CD1c-positive myeloid dendritic cell (primary cell): ENCODE data around the gene RPS6KA2.
A peak's percentile ranks its signal among the peaks of the same experiment; 100 is the strongest.
"Not testable (repeated sequence)": the region's sequence is repeated elsewhere in the genome, so short reads cannot be mapped to it uniquely, and the experiment has no call there.

ENCODE experiments used
- DNase-seq: peaks from one replicate; pipeline ENCODE4 v3.0.0-alpha.2; 2016; ENCODE audit errors: extremely low spot score

RPS6KA2 gene

DNA sequence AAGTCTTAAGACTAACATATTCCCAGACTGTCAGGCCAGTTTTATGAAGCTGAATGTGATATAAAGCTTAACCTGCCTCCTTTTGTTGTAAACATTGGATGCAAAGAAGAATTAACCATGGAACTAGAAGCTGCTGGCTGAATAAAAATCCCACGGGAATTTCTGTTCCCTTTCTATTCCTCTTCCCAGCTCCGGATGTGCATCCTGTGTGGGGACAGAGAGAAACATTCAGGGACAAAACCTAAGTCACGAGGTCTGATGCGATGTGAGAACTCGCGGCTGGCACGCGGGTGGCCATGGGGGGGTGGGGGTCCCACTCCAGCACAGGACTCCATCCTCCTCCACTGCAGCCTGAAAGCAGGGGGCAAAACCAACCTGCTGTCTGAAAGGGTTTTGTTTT lies 72.7 kb downstream of the RPS6KA2 start:
- no peak for DNase-seq

DNA sequence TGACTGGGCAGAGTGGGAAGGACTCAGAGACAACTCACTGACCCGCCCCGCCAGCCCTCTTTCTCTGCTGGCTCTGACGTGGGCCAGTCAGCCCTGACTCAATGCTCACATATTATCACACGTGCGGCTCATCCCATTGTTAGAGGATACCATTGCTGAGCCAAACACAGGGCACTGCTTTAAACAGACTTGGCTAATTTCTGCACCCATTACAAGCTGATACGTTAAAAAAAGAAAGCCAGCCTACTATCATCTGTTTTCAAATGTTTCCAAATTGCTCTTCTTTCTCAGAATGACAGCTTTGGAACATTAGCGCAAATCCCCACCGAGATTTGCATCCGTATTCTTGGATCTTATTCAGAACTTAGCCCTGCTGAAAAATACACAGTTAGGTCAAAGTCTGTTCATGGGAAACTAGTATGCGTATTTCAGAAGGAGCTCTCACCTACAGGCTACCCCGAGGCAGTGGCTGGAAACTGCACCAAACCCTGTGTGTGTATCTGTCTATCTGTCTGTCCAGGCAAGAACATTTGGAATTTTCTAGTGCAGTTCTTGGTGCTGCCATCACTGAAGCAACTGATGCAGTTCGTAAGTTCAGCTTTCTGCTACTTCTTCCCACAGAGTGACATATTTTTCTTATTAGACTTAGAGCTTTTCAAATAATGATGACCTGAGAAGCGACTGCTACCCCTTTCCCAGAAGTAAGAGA lies 73.3 kb downstream of the RPS6KA2 start:
- DNase-seq = no peak

DNA sequence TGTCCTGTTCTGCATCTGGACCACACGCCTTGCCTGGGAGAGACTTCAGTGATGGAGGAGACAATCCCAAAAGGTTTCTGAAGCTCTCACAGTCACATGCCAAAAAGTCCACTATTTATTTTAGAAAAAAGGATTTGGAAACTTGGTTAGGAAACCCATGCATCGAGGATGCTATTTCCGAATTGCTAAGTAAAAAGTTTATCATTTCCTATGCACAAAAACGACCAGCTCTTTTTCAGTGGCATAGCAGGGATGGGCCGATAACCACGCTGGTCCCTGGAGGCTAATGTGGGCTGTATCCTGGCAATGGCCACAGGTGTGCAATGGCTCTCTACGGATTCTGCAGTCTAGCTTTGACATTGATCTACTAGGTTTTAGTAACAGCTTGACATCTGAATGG lies 74.5 kb downstream of the RPS6KA2 start:
- DNase-seq = no peak

DNA sequence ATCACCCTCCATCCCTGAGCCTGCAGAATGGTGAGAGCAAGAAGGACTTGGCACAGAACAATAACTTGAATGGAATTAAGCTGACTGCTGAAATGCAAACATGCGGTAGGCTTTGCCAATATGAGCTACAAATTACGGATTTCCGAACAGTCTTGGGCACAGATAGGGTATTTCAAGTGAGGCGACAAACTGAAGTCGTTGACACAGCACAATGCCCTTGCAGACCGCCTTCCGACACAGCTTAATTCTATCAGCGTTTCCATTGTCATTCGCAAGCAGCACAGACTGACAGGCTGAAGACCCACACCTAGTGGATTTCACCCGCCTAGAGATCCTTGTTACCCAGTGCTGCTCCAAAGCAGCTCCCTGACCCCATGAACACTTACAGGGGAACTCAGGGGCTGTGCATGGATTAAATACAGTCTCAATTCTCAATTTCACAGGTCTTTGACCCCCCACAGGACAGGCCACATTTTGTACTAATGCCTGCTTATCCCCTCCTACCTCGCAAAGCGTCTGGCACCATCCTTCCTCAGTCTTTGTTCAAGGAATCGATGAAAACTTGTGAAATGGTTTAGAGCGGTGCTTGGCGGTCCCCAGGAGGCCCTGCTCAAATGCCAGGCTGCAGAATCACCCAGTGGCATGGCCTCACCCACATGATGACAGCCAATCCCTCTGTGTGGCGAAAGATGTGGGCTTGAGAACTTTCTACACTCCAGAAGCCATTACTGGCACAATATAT lies 75.1 kb downstream of the RPS6KA2 start:
- DNase-seq = no peak

DNA sequence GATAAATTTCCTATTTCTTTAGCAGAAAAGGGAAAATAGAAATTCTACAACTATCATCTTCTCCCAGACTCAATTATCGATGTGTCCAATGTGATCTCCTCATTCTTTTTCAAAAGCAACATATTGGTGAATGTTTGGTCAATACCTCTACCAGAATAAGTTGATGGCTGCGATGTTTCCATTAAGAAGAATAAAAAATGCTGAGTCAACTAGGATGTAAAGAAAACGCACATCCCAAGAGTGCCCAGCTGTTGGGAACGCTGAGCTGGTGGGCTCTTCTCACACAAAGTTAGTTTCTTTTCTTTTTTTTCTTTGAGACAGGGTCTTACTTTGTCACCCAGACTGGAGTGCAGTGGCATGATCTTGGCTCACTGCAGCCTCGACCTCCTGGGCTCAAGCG lies 80.4 kb downstream of the RPS6KA2 start:
- no peak for DNase-seq

DNA sequence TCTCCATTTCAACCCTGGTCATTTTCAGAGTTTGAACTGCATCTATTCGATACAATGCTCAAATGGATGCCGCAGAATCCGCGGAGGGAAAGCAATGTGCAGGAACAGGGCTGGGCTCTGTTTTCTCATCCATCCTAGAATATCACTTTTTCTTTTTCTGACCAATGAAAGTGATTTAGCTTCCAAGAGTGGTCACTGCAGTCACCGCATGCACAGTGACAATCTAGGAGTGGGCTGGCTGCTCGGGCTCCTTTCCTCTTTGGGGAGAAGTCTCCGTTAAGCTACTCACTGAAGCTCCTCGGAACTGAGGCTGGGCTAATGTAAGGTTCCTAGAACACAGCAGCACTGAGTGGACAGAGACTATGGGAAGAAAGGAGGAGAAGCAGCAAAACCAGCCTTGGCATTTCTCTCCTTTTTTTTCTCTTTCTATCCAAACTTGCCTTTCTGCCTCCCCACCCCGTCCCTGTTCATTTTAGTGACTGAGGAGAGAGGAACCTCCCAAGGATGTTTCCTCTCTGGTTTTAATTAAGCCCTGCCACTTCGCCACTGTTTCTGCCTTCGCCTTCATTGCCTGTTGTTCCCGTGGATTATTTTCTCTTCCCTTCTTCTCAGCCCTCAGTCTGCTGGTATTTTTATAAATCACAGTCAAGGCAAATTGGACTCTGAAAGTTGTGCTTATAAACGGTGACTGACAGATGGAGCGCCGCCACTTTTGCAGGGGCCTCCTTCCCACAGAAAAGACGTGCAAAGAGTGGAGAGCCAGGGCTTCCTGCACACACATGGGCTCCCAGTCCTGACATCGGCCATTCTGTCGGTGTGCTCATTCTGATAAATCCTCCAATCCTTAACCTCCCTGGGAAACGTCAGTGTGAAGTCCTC lies 81.7 kb downstream of the RPS6KA2 start:
- no peak for DNase-seq

DNA sequence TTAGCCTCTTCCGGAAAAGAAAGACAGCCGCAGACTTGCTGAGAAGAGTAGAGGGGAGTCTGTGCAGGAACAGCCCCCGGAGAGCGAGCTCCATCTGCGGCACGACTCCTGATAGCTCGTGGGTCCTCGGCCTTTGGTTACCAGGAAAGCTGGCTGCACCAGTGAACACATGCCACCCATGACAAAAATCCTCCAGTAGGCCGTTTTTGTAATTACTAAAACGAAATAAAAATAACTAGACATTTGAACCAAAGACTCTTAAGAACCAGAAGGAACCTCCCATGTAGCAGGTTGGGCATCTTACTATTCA lies 82.8 kb downstream of the RPS6KA2 start:
- DNase-seq = no peak

DNA sequence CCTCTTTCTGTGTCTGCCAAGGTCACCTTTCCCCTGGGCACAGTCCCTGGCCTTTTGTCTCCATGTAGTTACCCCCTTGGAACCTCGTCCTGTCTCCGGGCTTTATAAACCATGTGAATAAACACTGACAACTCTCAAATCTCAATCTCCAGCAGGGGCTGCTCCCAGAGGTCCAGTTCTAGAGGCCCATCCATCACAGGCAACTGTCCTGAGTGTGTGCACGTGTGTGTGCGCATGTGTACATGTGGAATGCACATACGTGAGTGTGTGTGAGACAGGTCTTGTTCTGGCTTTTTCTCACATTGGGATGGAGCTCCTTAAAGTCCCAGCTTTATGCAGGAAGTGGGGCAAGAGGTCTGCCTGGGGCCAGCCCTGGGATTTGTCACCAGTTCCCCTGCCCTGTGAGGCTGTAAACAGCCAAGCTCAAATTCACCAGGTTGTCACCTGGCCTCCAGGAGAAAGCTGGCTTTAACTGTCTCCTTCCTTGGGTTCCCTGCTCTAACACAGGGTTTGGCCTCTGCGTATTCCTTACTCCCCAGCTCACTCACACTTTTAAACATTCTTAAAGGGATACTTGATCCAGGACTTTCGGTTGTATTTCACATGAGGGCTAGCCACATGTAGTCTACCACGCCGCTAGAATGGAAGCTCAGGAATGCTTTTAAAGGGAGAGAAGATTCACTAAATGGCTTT lies 83.3 kb downstream of the RPS6KA2 start:
- no peak for DNase-seq

DNA sequence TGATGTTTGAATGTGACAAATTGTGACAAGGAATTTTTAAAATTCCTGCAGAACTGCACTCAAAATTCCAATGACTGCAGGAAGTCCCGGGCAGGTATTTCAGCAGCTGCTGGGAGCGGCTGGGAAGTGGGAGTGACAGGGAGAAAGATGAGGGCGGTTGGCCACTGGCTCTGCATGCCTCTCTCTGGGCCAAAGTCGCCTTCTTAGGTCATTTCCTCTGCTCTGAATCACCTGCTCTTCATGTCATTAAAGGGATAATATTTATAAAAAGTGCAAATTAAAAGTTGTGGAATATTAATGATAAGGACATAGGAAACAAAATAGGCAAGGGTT lies 84.5 kb downstream of the RPS6KA2 start:
- DNase-seq = no peak

DNA sequence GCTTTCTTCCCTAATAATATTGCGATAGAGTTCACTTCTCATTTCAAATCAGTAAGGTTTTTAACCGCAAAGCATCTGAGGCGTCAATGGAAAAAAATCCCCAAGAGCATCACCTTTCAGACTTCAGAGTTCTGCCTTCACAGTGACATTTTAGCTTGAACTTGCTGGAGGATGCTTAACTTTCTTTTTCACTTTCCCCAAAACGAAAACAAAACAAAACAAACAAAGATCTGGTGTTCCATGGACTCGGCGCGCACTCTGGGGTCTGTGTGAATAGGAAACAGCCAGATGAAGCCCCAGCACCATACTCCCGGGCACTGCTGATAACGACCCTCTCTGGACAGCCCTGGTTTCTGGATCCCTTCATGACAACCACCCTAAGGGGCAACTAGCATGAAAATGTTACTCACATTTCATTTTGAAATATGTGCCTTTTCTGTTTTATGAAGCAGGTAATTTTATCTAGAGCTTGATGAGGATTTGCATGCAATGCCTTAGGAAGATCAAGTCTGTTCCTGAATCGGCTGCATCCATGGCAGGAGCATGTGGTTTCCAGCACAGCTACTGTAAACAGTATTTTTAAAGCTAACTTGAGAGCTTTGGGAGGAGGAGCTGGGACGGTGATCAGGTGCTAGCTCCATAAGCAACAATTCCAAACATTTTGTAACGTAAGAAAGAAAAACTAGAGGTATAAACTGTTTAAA lies 85.0 kb downstream of the RPS6KA2 start:
- DNase-seq = no peak

DNA sequence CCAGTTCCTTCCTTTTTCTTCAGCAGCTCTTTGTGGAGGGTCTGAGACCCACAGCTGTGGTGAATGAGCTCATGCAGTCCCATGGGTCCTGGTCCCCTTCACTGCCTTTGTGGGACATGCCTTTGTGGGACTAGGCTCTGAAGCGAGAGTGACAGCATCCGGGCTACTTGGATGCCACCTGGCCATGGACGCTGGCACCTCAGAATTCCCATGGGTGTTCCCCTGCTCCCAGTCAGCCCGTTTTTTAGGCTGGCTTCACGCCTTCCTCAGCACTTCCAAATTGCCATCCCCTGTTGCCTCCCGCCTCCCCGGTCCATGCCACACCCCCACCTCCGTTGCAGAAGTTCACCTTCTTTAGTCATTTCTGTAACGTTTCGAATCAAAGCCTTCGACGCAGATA lies 85.7 kb downstream of the RPS6KA2 start:
- DNase-seq = no peak

DNA sequence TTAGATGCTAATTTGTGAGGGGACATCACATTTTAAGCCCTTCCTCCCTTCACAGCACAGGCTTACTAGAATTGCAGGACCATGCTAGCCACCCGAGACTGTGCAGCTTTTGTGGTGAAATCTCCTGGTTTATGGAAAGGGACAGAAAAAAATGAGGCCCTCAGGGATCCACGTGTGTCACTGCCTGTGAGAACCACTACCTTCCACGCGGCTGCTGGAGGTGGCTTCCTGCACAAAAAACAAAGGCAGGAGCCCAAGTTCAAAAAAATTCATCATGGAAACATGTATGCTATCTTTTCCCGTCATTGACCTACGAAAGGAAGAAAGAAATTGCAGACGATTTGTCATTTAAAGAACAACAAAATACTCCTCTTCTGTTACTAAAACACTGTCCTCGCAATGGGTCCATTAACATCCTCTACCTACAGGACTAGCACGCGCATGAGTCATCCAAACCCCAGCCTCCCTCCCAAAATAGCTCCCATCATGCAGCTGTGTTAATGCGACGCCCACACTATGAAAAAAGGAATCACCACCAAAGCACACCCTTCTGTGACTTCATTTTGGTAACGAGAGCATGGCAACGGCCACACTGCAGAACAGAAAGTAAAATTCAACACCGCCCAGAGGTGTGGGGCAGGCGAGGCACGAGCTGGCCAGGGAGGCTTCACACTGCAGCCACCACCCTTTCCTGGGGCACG lies 86.3 kb downstream of the RPS6KA2 start:
- DNase-seq = peak; percentile 81

DNA sequence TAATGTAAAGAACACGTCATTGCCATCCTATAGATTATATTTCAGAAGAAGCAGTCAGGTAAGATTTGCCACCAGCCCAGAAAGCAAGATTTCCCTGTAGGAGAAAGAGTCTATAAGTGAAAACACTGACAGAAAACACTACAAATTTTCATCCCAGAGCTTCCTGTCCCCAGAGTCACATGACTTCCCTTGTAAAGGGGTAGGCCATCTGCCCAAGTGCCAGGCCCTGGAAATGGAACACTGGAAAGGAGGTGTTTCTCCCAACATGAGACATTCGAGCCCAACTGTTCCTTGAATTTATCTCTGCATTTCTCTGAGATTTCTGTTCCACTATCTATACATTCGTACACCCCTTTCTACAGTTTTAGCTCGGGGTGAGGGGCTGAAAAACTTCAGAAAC lies 87.5 kb downstream of the RPS6KA2 start:
- no peak for DNase-seq

DNA sequence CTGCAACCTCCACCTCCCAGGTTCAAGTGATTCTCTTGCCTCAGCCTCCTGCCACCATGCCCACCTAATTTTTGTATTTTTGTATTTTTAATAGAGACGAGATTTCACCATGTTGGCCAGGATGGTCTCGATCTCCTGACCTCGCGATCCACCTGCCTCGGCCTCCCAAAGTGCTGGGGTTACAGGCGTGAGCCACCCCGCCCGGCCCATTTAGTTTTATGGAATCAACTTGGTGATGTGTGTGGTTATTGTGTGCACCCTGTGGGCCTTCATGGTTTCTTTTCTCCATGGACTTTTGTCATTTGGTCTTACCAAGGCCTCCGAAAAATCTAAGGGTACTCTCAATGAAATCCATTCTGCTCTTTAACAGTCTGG lies 88.1 kb downstream of the RPS6KA2 start:
- not testable (repeated sequence) for DNase-seq

DNA sequence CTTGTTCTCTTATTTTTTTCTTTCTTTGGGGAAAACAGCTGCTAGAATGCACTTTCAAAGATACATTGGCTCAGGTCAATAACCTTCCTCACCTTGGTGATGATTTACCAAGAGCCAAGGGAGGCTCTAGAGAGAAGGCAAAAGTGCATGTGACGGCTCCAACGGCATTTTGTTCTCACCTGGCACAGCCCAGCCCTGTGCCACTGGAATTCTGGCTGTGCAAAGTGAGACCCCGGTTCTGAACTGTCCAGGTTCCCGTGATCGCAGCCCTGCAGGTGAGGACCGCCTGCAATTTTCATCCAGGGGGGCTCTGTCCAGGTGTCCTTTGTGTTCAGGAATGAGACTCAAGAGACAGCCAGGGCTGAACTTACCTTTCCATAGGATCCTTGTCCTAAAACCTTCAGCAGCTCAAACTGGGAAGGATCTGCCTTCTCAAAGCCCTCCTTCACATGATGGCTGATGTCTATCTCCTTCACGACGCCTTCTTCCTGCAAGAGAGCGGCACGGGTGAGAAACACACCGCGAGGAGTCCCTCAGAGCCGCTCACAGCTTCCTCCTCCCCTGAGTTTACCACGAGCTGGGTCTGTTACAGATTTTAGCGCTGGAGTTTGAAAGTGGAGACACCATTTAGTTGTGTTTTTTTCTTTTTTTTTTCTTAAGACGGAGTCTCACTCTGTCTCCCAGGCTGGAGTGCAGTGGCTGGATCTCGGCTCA lies 88.6 kb downstream of the RPS6KA2 start:
- DNase-seq = no peak

DNA sequence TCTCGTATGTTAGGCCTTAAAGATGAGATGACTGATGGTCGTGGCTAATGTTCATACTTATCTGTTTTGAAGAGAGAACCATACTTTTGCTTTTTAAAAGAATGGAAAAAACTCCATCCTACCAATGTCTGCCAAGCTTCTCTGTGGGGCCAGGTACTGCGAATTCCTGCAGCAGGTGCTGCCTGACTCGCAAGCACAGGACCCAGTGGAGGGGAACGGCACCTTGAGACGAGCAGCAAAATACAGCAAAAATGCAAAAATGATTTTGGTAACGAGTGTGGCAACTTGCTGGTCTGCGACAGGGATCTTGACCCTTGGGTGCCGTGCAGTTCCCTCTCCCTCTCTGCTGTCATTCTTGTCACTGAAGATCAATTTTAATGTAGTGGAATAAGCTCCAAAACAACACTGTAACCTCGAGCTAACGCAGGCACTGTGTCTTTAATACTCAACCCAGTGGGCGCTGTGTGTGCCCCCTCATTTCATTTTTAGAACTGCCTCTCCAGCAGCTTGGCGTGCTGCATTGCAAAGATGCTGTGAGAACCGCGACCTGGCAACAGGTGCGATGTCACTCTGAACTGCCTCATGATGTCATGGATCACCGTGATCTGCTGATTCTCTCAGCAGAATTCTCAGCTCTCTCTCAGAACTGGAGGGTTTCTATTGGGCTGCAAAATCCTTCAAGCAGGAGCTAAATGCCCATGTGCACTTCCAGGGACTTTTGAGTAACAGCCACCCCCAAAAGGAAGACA lies 92.2 kb downstream of the RPS6KA2 start:
- DNase-seq = no peak

DNA sequence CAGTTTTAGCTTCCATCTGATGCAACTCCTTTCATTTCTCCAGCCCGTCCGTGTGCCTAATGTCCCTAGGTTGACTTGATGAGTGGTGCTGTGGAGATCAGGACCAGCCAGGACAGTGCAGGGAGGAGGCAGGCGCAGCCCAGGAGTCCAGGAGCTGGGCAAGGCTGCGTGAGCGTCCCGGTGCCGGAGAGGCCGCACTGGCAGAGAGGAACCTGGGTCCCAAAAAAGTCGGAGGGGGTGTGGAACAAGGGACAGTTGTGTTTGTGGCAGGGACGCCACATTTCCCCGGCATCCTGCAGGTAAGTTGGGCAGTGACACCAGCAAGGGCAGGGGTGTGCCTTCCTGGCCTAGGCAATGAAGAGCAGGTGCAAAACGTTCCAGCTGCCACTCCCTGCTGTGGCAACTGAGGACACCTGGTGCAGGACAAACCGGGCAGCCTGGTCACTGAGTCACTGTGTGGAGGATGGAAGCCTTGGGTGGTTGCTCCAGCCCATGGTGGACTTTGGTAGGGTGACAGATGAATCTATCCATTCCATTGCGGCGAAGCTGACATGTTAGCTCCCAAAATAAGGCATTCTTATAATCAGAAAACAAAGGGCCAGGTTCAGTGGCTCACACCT lies 93.7 kb downstream of the RPS6KA2 start:
- DNase-seq = no peak

DNA sequence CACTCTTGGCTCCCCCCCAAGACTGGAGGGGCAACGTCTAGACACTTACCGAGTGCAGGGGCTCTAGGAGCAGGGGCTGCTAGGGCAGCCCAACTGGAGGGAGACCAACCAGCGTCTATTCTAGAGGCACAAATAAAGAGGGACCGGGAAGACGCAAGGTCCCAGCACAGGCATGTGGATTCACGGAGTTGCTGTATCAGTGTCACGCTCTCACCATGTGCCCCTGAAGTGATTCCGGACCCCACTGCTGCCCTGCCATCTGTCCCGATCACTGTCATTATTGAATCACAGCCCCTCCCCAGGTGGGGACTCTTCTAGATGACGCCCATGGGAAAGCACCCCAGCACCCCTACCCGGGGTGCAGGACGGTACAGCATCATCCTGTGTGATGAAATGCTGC lies 94.7 kb downstream of the RPS6KA2 start:
- DNase-seq = no peak
